Embryonic facial prominence (tissue), 1 donor: Measurements from ENCODE around the gene RRAD.
"Not testable (repeated sequence)": the region's sequence is repeated elsewhere in the genome, so short reads cannot be mapped to it uniquely, and the experiment has no call there.

Experiments used
- DNase-seq: peaks from one replicate; pipeline ENCODE4 v3.0.0-alpha.2; 2016; ENCODE audit errors: extremely low spot score

RRAD gene

GRCh38 chr16:66950971-66951790 is 25.8 kb upstream of the RRAD start:
- no peak for DNase-seq

- no peak for DNase-seq
Observed at GRCh38 chr16:66950437-66950836, 25.1 kb upstream of the RRAD start.

- DNase-seq: no peak
Observed at GRCh38 chr16:66949472-66949871, 24.1 kb upstream of the RRAD start.

- no peak for DNase-seq
Observed at GRCh38 chr16:66948837-66949225, 23.5 kb upstream of the RRAD start.

- DNase-seq: no peak
Observed at GRCh38 chr16:66948134-66948836, 22.9 kb upstream of the RRAD start.

GRCh38 chr16:66947302-66948065 is 22.1 kb upstream of the RRAD start:
- peak; percentile 54 for DNase-seq

GRCh38 chr16:66946974-66947301 is 21.6 kb upstream of the RRAD start:
- DNase-seq: no peak

GRCh38 chr16:66946541-66946940 is 21.2 kb upstream of the RRAD start:
- no peak for DNase-seq

- DNase-seq: no peak
Observed at GRCh38 chr16:66945939-66946338, 20.6 kb upstream of the RRAD start.

GRCh38 chr16:66944971-66945370 is 19.6 kb upstream of the RRAD start:
- DNase-seq: not testable (repeated sequence)

GRCh38 chr16:66944054-66944441 is 18.7 kb upstream of the RRAD start:
- no peak for DNase-seq

GRCh38 chr16:66943426-66944053 is 18.2 kb upstream of the RRAD start:
- DNase-seq: no peak

GRCh38 chr16:66942981-66943380 is 17.6 kb upstream of the RRAD start:
- DNase-seq: no peak

- no peak for DNase-seq
Observed at GRCh38 chr16:66940236-66940635, 14.9 kb upstream of the RRAD start.

- DNase-seq: no peak
Observed at GRCh38 chr16:66939366-66939765, 14.0 kb upstream of the RRAD start.

GRCh38 chr16:66937725-66938337 is 12.5 kb upstream of the RRAD start:
- no peak for DNase-seq

GRCh38 chr16:66936889-66937554 is 11.7 kb upstream of the RRAD start:
- DNase-seq: no peak

- DNase-seq: no peak
Observed at GRCh38 chr16:66936462-66936861, 11.1 kb upstream of the RRAD start.

- DNase-seq: no peak
Observed at GRCh38 chr16:66935314-66936011, 10.1 kb upstream of the RRAD start, which contains the start of gene CES2. TSS of gene CES2 (plus strand) at chr16:66935516. CDS start at chr16:66935636, 120 bp downstream.

GRCh38 chr16:66934839-66935313 is 9.5 kb upstream of the RRAD start:
- not testable (repeated sequence) for DNase-seq
